Fibroblast of lung (primary cell): ENCODE measurements around the gene MAP3K3. TPM values are rescaled to one million over a fixed set of nuclear protein-coding genes. Genes with fewer than 3 reads are reported as not detected.

Experiments used
- DNase-seq, 2 donors: peaks; one replicate each; pipeline versions ENCODE4 v3.0.0 to v3.0.0-alpha.2; 2010; ENCODE audit warnings: low read depth in 2 of 2
- H2AFZ ChIP-seq: 2 replicates; pipeline ENCODE4 v1.5.1; 2012; ENCODE audit warnings: low read length, control low read depth, inconsistent platforms
- H3K27ac ChIP-seq: 2 replicates; pipeline ENCODE4 v1.5.1; 2011; ENCODE audit warnings: low read length, control low read depth; ENCODE audit not compliant: insufficient read depth
- H3K27me3 ChIP-seq: 2 replicates; pipeline ENCODE4 v1.5.1; 2011; ENCODE audit warnings: mild to moderate bottlenecking, low read length; ENCODE audit not compliant: control insufficient read depth, insufficient read depth
- H3K36me3 ChIP-seq: 2 replicates; pipeline ENCODE4 v1.5.1; 2011; ENCODE audit warnings: low read length; ENCODE audit not compliant: control insufficient read depth, insufficient read depth
- H3K4me1 ChIP-seq: 2 replicates; pipeline ENCODE4 v1.5.1; 2011; ENCODE audit warnings: low read length; ENCODE audit not compliant: control insufficient read depth, insufficient read depth; ENCODE audit errors: extremely low read depth
- H3K4me2 ChIP-seq: 2 replicates; pipeline ENCODE4 v1.5.1; 2011; ENCODE audit warnings: low read length, control low read depth; ENCODE audit not compliant: insufficient read depth; ENCODE audit errors: extremely low read depth
- H3K4me3 ChIP-seq, 4 experiments: fragments of 200-600 bp in 1 of 4; sonication (generic) in 1 of 4; replicated peaks in 1 of 4; 2 replicates each; pipeline ENCODE4 v1.5.1; 2011 to 2016; ENCODE audit warnings: low read length in 4 of 4, low read depth in 3 of 4, mild to moderate bottlenecking in 3 of 4, control low read depth in 2 of 4, inconsistent platforms in 1 of 4, mixed read lengths in 1 of 4; ENCODE audit not compliant: insufficient read depth in 1 of 4; ENCODE audit errors: control extremely low read depth in 1 of 4
- H3K79me2 ChIP-seq: 2 replicates; pipeline ENCODE4 v1.5.1; 2012; ENCODE audit warnings: mild to moderate bottlenecking, low read length, inconsistent platforms; ENCODE audit not compliant: control insufficient read depth, insufficient read depth
- H3K9ac ChIP-seq: 2 replicates; pipeline ENCODE4 v1.5.1; 2011; ENCODE audit warnings: mild to moderate bottlenecking, low read length, control low read depth; ENCODE audit not compliant: insufficient read depth
- H3K9me3 ChIP-seq: 2 replicates; pipeline ENCODE4 v1.5.1; 2012; ENCODE audit warnings: low read depth, low read length; ENCODE audit not compliant: control insufficient read depth, insufficient read depth
- H4K20me1 ChIP-seq: 2 replicates; pipeline ENCODE4 v1.5.1; 2011; ENCODE audit warnings: low read length; ENCODE audit not compliant: control insufficient read depth, insufficient read depth; ENCODE audit errors: extremely low read depth
- CTCF ChIP-seq, 2 donors: IDR thresholded peaks in 1 of 2; conservative IDR thresholded peaks in 1 of 2; 1 replicate in 1 of 2; 2 replicates in 1 of 2; pipeline ENCODE4 v1.5.1; 2011 to 2012; ENCODE audit warnings: low read length in 2 of 2, control low read depth in 1 of 2, inconsistent platforms in 1 of 2, low read depth in 1 of 2, mild to moderate bottlenecking in 1 of 2
- EZH2 ChIP-seq: IDR thresholded peaks from 2 replicates; pipeline ENCODE4 v1.5.1; 2012; ENCODE audit warnings: low read length, control low read depth, mild to moderate bottlenecking; ENCODE audit errors: missing control alignments
- polyA plus RNA-seq, 2 donors: library from polyadenylated mRNA; depleted of rRNA in 1 of 2; stranded (reverse) in 1 of 2; unstranded in 1 of 2; fragments of >200 nt; gene quantifications; 2 replicates each; pipeline ENCODE4 v1.2.1, GENCODE V29; 2011 to 2012; ENCODE audit warnings: missing spikeins in 1 of 2
- total RNA-seq: library from RNA; depleted of rRNA; stranded (reverse); fragments of >200 nt; gene quantifications from 2 replicates; pipeline ENCODE4 v1.2.1, GENCODE V29; 2014

MAP3K3 gene
- total and polyA plus RNA-seq, 2 donors (not counting 1 experiment from before 2014, with no cell fraction given) = 13.8 to 32.0 TPM

GRCh38 chr17:63659850-63660249 is 37.6 kb downstream of the MAP3K3 start:
- H4K20me1 ChIP-seq = no peaks in the 10 kb centered on the region
- no peak overlapping the region for H3K4me3 ChIP-seq
- no peak overlapping the region for H3K27ac ChIP-seq
- H3K9me3 ChIP-seq = no peaks in the 10 kb centered on the region
- DNase-seq = no peak
- no peak overlapping the region for H3K4me2 ChIP-seq
- no peaks in the 10 kb centered on the region for H3K27me3 ChIP-seq
- TF ChIP-seq CTCF (conservative IDR thresholded peaks at IDR 0.05 in 1 of 2, IDR thresholded peaks at IDR 0.05 in 1 of 2; ENCODE audit: low read depth in 1 of 2, low read length in 2 of 2) = no peak
- TF ChIP-seq EZH2 = no peak
- no peak overlapping the region for H2AFZ ChIP-seq
- no peaks in the 10 kb centered on the region for H3K36me3 ChIP-seq
- H3K79me2 ChIP-seq = no peaks in the 10 kb centered on the region
- H3K4me1 ChIP-seq = no peaks in the 10 kb centered on the region
- H3K9ac ChIP-seq = no peak overlapping the region

- Histone ChIP-seq H3K9ac (no peak overlapping the region), H3K4me1 (no peaks in the 10 kb centered on the region), H2AFZ (no peak overlapping the region), H3K79me2 (no peaks in the 10 kb centered on the region), H4K20me1 (no peaks in the 10 kb centered on the region), H3K9me3 (no peaks in the 10 kb centered on the region), H3K27ac (no peak overlapping the region), H3K4me2 (no peak overlapping the region), H3K27me3 (no peaks in the 10 kb centered on the region), H3K4me3 (no peak overlapping the region), H3K36me3 (no peaks in the 10 kb centered on the region)
- TF ChIP-seq CTCF (conservative IDR thresholded peaks at IDR 0.05 in 1 of 2, IDR thresholded peaks at IDR 0.05 in 1 of 2; ENCODE audit: low read depth in 1 of 2, low read length in 2 of 2) (no peak), EZH2 (no peak)
- no peak for DNase-seq
These were observed 43.5 kb downstream of the MAP3K3 start for GRCh38 chr17:63665527-63666214.

- Histone ChIP-seq H3K9me3 (no peaks in the 10 kb centered on the region), H3K27ac (no peak overlapping the region), H3K27me3 (no peaks in the 10 kb centered on the region), H3K4me1 (peaks cover 9% of the 10 kb centered on the region), H3K36me3 (no peaks in the 10 kb centered on the region), H4K20me1 (no peaks in the 10 kb centered on the region), H3K9ac (no peak overlapping the region), H3K4me3 (no peak overlapping the region), H3K79me2 (no peaks in the 10 kb centered on the region), H3K4me2 (no peak overlapping the region), H2AFZ (no peak overlapping the region)
- DNase-seq = no peak
- TF ChIP-seq CTCF (conservative IDR thresholded peaks at IDR 0.05 in 1 of 2, IDR thresholded peaks at IDR 0.05 in 1 of 2; ENCODE audit: low read depth in 1 of 2, low read length in 2 of 2) = no peak
- no peak for TF ChIP-seq EZH2
These were observed 50.6 kb downstream of the MAP3K3 start for GRCh38 chr17:63672856-63673255.
